ENCODE results near the gene LCP2.
"Not testable (repeated sequence)": the region's sequence is repeated elsewhere in the genome, so short reads cannot be mapped to it uniquely, and the experiment has no call there.

Gene LCP2

GRCh38 chr5:170245436-170245835 lies 52.1 kb downstream of the LCP2 start:
- not testable (repeated sequence) for H3K4me3 ChIP-seq (ENCODE audit: low read depth in 1 of 5, low read length in 5 of 5); H3K27ac ChIP-seq (ENCODE audit: low read depth, low read length)

GRCh38 chr5:170238456-170239196 lies 59.0 kb downstream of the LCP2 start:
- H3K27me3 ChIP-seq (ENCODE audit: control insufficient read depth in 5 of 5, insufficient read depth in 4 of 5, low read length in 5 of 5) = no peaks in the 10 kb centered on the region
- H3K4me1 ChIP-seq (ENCODE audit: control insufficient read depth in 5 of 5, insufficient read depth in 5 of 5, low read length in 5 of 5) = peaks cover 0 to 6% (median 4%) of the 10 kb centered on the region in 5 donors
- no peaks in the 10 kb centered on the region for H3K36me3 ChIP-seq (ENCODE audit: control insufficient read depth in 5 of 5, insufficient read depth in 5 of 5, low read length in 5 of 5)
- no peak overlapping the region for H3K9ac ChIP-seq (ENCODE audit: low read length in 5 of 5)
- no peaks in the 10 kb centered on the region for H3K9me3 ChIP-seq (ENCODE audit: control insufficient read depth in 5 of 5, low read length in 5 of 5)
- no peak overlapping the region for H3K4me3 ChIP-seq (ENCODE audit: low read depth in 1 of 5, low read length in 5 of 5)
- no peak overlapping the region for H3K27ac ChIP-seq (ENCODE audit: low read depth, low read length)

More at GRCh38 chr5:170245436-170245835, 52.1 kb downstream of the LCP2 start:
- H3K9me3 ChIP-seq (ENCODE audit: control insufficient read depth in 5 of 5, low read length in 5 of 5); H3K27me3 ChIP-seq (ENCODE audit: control insufficient read depth in 5 of 5, insufficient read depth in 4 of 5, low read length in 5 of 5); H3K9ac ChIP-seq (ENCODE audit: low read length in 5 of 5): not testable (repeated sequence)
- H3K36me3 ChIP-seq (ENCODE audit: control insufficient read depth in 5 of 5, insufficient read depth in 5 of 5, low read length in 5 of 5) = peaks cover 3 to 31% (median 10%) of the 10 kb centered on the region in 5 donors
- peaks cover 0 to 18% (median 15%) of the 10 kb centered on the region in 5 donors for H3K4me1 ChIP-seq (ENCODE audit: control insufficient read depth in 5 of 5, insufficient read depth in 5 of 5, low read length in 5 of 5)

GRCh38 chr5:170235876-170236864 lies 61.4 kb downstream of the LCP2 start:
- H3K27ac ChIP-seq (ENCODE audit: low read depth, low read length) = no peak overlapping the region
- H3K27me3 ChIP-seq (ENCODE audit: control insufficient read depth in 5 of 5, insufficient read depth in 4 of 5, low read length in 5 of 5) = no peaks in the 10 kb centered on the region
- H3K9ac ChIP-seq (ENCODE audit: low read length in 5 of 5) = no peak overlapping the region
- no peaks in the 10 kb centered on the region for H3K9me3 ChIP-seq (ENCODE audit: control insufficient read depth in 5 of 5, low read length in 5 of 5)
- peaks cover 0 to 6% (median 4%) of the 10 kb centered on the region in 5 donors for H3K4me1 ChIP-seq (ENCODE audit: control insufficient read depth in 5 of 5, insufficient read depth in 5 of 5, low read length in 5 of 5)
- H3K36me3 ChIP-seq (ENCODE audit: control insufficient read depth in 5 of 5, insufficient read depth in 5 of 5, low read length in 5 of 5) = no peaks in the 10 kb centered on the region
- no peak overlapping the region for H3K4me3 ChIP-seq (ENCODE audit: low read depth in 1 of 5, low read length in 5 of 5)

- Histone ChIP-seq H3K9me3 (ENCODE audit: control insufficient read depth in 5 of 5, low read length in 5 of 5) (no peaks in the 10 kb centered on the region), H3K4me3 (ENCODE audit: low read depth in 1 of 5, low read length in 5 of 5) (no peak overlapping the region), H3K9ac (ENCODE audit: low read length in 5 of 5) (no peak overlapping the region), H3K27ac (ENCODE audit: low read depth, low read length) (no peak overlapping the region), H3K4me1 (ENCODE audit: control insufficient read depth in 5 of 5, insufficient read depth in 5 of 5, low read length in 5 of 5) (peaks cover 0 to 3% (median 0%) of the 10 kb centered on the region in 5 donors), H3K36me3 (ENCODE audit: control insufficient read depth in 5 of 5, insufficient read depth in 5 of 5, low read length in 5 of 5) (no peaks in the 10 kb centered on the region), H3K27me3 (ENCODE audit: control insufficient read depth in 5 of 5, insufficient read depth in 4 of 5, low read length in 5 of 5) (no peaks in the 10 kb centered on the region)
These were observed 64.2 kb downstream of the LCP2 start for GRCh38 chr5:170233358-170233892.

- no peaks in the 10 kb centered on the region for H3K27me3 ChIP-seq (ENCODE audit: control insufficient read depth in 5 of 5, insufficient read depth in 4 of 5, low read length in 5 of 5)
- H3K36me3 ChIP-seq (ENCODE audit: control insufficient read depth in 5 of 5, insufficient read depth in 5 of 5, low read length in 5 of 5) = no peaks in the 10 kb centered on the region
- H3K4me3 ChIP-seq (ENCODE audit: low read depth in 1 of 5, low read length in 5 of 5) = no peak within 1 kb of the TSS
- H3K27ac ChIP-seq (ENCODE audit: low read depth, low read length) = no peak within 1 kb of the TSS
- peaks cover 0 to 3% (median 0%) of the 10 kb centered on the region in 5 donors for H3K4me1 ChIP-seq (ENCODE audit: control insufficient read depth in 5 of 5, insufficient read depth in 5 of 5, low read length in 5 of 5)
- no peak within 1 kb of the TSS for H3K9ac ChIP-seq (ENCODE audit: low read length in 5 of 5)
- H3K9me3 ChIP-seq (ENCODE audit: control insufficient read depth in 5 of 5, low read length in 5 of 5) = no peaks in the 10 kb centered on the region
These were observed 64.8 kb downstream of the LCP2 start, which contains the start of gene C5orf58 for GRCh38 chr5:170232786-170233185. TSS of gene C5orf58 (plus strand) at chr5:170232985. CDS start at chr5:170234977, 1,992 bp downstream.

GRCh38 chr5:170228762-170229435 lies 68.7 kb downstream of the LCP2 start:
- H3K9ac ChIP-seq (ENCODE audit: low read length in 5 of 5) = no peak overlapping the region
- no peak overlapping the region for H3K27ac ChIP-seq (ENCODE audit: low read depth, low read length)
- H3K4me1 ChIP-seq (ENCODE audit: control insufficient read depth in 5 of 5, insufficient read depth in 5 of 5, low read length in 5 of 5) = peaks cover 0 to 12% (median 9%) of the 10 kb centered on the region in 5 donors
- H3K4me3 ChIP-seq (ENCODE audit: low read depth in 1 of 5, low read length in 5 of 5) = no peak overlapping the region
- no peaks in the 10 kb centered on the region for H3K36me3 ChIP-seq (ENCODE audit: control insufficient read depth in 5 of 5, insufficient read depth in 5 of 5, low read length in 5 of 5)
- H3K9me3 ChIP-seq (ENCODE audit: control insufficient read depth in 5 of 5, low read length in 5 of 5) = no peaks in the 10 kb centered on the region
- no peaks in the 10 kb centered on the region for H3K27me3 ChIP-seq (ENCODE audit: control insufficient read depth in 5 of 5, insufficient read depth in 4 of 5, low read length in 5 of 5)

- H3K4me3 ChIP-seq (ENCODE audit: low read depth in 1 of 5, low read length in 5 of 5) = no peak overlapping the region
- no peak overlapping the region for H3K27ac ChIP-seq (ENCODE audit: low read depth, low read length)
- no peak overlapping the region for H3K9ac ChIP-seq (ENCODE audit: low read length in 5 of 5)
- H3K27me3 ChIP-seq (ENCODE audit: control insufficient read depth in 5 of 5, insufficient read depth in 4 of 5, low read length in 5 of 5) = no peaks in the 10 kb centered on the region
- no peaks in the 10 kb centered on the region for H3K36me3 ChIP-seq (ENCODE audit: control insufficient read depth in 5 of 5, insufficient read depth in 5 of 5, low read length in 5 of 5)
- no peaks in the 10 kb centered on the region for H3K9me3 ChIP-seq (ENCODE audit: control insufficient read depth in 5 of 5, low read length in 5 of 5)
- H3K4me1 ChIP-seq (ENCODE audit: control insufficient read depth in 5 of 5, insufficient read depth in 5 of 5, low read length in 5 of 5) = peaks cover 0 to 28% (median 23%) of the 10 kb centered on the region in 5 donors
These were observed 70.9 kb downstream of the LCP2 start for GRCh38 chr5:170226661-170227060.

- Histone ChIP-seq H3K9ac (ENCODE audit: low read length in 5 of 5) (no peak overlapping the region), H3K9me3 (ENCODE audit: control insufficient read depth in 5 of 5, low read length in 5 of 5) (no peaks in the 10 kb centered on the region), H3K27ac (ENCODE audit: low read depth, low read length) (no peak overlapping the region), H3K27me3 (ENCODE audit: control insufficient read depth in 5 of 5, insufficient read depth in 4 of 5, low read length in 5 of 5) (no peaks in the 10 kb centered on the region), H3K4me1 (ENCODE audit: control insufficient read depth in 5 of 5, insufficient read depth in 5 of 5, low read length in 5 of 5) (peaks cover 0 to 31% (median 26%) of the 10 kb centered on the region in 5 donors), H3K36me3 (ENCODE audit: control insufficient read depth in 5 of 5, insufficient read depth in 5 of 5, low read length in 5 of 5) (no peaks in the 10 kb centered on the region), H3K4me3 (ENCODE audit: low read depth in 1 of 5, low read length in 5 of 5) (no peak overlapping the region)
These were observed 71.4 kb downstream of the LCP2 start for GRCh38 chr5:170226129-170226615.

- Histone ChIP-seq H3K9ac (ENCODE audit: low read length in 5 of 5) (no peak overlapping the region), H3K9me3 (ENCODE audit: control insufficient read depth in 5 of 5, low read length in 5 of 5) (no peaks in the 10 kb centered on the region), H3K4me1 (ENCODE audit: control insufficient read depth in 5 of 5, insufficient read depth in 5 of 5, low read length in 5 of 5) (peaks cover 0 to 36% (median 32%) of the 10 kb centered on the region in 5 donors), H3K36me3 (ENCODE audit: control insufficient read depth in 5 of 5, insufficient read depth in 5 of 5, low read length in 5 of 5) (no peaks in the 10 kb centered on the region), H3K4me3 (ENCODE audit: low read depth in 1 of 5, low read length in 5 of 5) (no peak overlapping the region), H3K27ac (ENCODE audit: low read depth, low read length) (no peak overlapping the region), H3K27me3 (ENCODE audit: control insufficient read depth in 5 of 5, insufficient read depth in 4 of 5, low read length in 5 of 5) (no peaks in the 10 kb centered on the region)
These were observed 72.0 kb downstream of the LCP2 start for GRCh38 chr5:170225326-170226128.
